Stimulated activated CD8-positive, alpha-beta memory T cell treated with anti-CD3 and anti-CD28 coated beads, Interleukin-12 subunit alpha, Interleukin-12 subunit beta, amount 100 ng/mL, for 1 hour (primary cell): ENCODE data around the gene ARF6.
A peak's percentile ranks its signal among the peaks of the same experiment; 100 is the strongest.
"Not testable (repeated sequence)": the region's sequence is repeated elsewhere in the genome, so short reads cannot be mapped to it uniquely, and the experiment has no call there.

Source experiments
- DNase-seq: peaks from one replicate; pipeline ENCODE4 v3.0.0-alpha.2; 2020; ENCODE audit warnings: low read depth

ARF6 gene

DNA sequence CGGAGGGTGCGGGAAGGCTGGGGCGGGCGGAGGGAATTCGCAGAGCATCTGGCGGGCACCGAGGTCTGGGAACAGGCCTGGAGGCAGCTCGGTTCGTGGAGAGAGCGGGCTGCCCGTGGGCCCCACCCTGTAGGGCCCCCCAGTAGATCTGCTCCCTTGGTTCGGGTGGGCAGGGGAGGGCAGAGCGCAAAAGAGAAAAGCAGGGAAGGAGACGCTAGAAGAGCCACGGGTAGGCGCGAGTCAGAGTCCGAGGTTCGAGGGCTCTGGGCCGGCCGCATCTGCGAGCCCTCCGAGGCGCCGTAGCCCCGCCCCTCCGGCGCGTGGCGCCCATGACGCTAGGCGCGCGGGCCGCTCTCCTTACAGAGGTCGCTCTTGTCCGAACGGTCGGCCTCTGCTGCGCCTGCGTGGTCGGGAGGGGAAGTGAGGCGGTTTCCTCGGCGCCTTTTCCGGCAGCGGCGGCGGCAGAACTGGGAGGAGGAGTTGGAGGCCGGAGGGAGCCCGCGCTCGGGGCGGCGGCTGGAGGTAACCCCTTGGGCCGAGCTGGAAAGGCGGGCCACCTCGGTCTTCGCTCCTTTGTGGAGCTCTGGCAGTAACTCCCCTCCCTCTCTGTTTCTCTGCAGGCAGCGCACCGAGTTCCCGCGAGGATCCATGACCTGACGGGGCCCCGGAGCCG, at the start of gene ARF6:
ARF6 (plus strand) TSS at position 447 of the 673 bp plus-strand sequence. CDS start 655 bp downstream, outside the sequence.
- peak; percentile 96 for DNase-seq

DNA sequence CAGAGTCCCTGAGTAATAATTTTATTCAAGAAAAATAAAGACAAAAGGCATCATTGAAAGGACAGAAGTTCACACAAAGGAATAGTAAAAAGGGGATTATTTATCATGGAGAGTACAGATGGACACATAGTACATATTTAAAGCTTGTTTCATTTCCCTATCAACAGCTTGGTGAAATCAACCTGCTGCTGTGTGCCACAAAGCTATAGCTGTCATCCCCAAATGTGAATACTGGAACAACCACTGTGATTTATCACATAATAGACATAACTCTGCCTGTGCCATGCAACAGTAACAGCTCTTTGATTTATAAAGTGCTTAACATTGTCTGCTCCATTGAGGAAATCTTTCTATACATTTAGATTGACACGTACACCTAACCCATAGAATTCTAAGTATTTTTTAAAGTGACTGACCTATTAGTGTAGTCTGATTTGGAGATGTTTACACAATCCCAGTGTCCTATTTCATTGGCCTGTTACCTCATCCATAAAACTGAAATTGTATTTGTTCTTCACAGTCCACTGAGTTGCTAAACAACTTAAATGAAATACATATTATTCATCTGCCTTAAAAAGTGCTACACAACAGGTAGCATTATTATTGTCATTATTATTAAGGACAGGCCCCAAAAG, 43.6 kb upstream of the ARF6 start:
- DNase-seq, result no peak

DNA sequence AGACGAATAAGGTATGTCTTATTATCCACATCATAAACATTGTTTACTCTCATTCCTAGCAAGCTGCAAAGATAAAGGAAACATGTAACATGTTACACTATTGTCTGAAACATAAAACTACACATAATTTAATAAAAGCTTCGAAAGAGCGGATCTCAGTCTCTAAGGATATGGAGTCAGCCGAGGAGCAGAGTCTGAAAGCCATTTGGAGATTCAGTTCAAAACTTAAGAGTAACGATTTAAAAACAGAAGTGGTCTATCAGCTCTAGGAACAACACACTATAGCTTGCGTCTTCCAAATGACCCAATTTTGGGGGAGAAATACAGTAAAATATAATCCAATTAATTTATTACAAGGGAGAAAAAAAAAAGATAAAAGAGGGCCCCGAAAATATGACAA, 41.1 kb upstream of the ARF6 start:
- no peak for DNase-seq

DNA sequence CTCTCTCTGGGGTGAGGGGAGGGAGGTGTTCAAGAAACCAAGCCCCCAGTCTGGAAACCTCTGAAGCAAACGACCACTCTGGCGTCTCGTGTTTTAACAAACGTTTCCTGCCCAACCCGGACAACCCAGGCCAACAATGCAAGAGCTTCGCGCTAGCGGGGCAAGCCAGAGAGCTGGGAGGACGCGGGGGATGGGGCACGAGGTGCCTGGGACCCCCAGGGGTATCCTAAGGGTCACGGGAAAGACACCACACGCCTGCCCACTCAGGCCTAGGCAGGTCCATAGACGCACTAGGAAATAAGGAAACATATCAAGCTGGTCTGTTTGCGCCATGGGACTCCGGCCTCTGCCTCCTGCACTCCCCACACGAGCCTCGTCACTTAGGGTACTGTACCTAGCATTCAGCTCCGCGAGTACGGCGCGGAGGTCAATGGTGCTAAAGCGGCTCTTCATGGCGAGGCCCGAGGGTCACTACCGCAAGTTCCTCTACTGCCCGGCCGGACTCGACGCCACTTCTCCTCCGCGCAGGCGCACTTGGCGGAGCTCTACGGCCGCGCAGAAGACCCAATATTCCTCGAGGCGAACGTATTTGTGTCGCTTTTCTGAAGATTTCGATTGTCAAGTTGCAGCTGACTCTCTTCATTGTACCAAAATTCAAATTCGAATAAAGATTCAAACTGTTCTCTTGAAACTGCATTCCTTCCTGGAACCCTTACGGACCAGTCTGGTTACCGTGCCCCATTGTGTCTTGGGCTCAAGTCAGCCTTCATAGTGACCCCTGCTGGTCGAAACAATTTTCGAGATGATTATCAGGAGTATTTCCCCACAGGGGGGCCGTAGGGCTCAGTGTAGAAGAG, 40.4 kb upstream of the ARF6 start, which contains the start of gene NEMF:
NEMF (minus strand) TSS at position 488 of the 857 bp plus-strand sequence; CDS start at position 453, 35 bp downstream.
- DNase-seq, result peak; percentile 63

DNA sequence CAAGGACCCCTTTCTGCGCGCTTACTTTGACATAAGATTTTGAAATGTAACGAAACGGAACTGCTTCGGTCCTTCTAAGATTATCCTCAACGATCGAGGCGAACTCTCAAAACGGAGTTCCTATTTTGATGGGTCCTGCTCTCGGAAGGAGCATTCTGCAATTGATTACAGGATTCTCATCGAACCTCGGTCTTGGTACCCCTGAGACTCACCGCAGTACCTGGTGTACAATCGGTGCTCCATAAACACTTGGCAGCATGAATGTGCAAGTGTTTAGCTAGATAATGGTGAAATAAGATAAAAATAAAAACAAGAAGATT, 39.8 kb upstream of the ARF6 start:
- no peak for DNase-seq

DNA sequence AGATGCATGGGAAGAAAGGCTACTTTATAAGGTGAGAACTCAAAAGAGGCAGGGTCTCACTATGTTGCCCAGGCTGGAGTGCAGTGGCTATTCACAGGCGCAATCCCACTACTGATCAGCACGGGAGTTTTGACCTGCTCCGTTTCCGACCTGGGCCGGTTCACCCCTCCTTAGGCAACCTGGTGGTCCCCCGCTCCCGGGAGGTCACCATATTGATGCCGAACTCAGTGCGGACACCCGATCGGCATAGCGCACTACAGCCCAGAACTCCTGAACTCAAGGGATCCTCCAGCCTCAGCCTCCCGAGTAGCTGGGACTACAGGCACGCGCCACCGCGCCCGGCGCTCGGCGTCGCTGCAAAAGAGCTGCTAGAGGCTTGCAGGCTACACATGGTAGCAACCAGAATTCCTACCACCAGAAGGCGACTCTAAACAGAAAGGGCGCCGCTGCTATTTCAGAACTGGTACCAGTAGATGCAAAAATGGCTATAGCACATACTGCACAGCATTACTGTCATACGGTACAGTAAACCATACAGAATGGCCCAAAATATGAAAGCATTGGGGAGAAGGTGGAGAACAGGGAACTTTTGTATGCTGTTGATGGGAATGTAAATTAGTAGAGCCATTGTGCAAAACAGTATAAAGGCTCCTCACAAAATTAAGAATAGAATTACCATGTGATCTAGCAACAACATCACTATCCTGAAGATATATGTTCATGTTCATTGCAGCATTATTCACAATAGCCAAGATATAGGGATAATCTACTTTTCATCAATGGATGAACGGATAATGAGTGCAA, 39.1 kb upstream of the ARF6 start:
- DNase-seq, result peak; percentile 49

DNA sequence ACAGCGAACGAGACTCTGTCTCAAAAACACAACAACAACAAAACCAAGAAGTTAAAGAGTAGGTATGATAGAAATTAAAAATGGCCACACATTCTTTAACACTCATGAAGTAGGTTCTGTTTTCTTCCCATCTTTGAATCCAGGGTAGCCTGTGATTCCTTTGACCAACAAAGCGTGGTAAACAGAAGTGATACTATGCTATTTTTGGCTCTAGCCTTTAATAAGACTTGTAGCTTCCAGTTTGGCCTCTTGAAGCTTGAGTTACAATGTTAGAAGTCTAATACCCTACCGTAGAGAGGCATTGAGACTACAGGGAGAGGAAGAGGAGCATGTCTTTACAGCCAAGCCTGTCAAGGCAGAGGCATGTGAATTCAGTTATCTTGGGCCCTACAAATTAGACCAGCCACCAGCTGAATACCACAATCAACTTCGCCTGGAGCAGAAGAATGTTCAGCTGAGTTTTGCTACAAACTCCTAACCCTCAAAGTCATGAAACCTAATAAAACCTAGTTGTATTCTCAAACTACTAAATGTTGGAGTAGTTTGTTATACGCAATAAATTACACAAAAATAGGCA, 35.4 kb upstream of the ARF6 start:
- DNase-seq, result no peak

DNA sequence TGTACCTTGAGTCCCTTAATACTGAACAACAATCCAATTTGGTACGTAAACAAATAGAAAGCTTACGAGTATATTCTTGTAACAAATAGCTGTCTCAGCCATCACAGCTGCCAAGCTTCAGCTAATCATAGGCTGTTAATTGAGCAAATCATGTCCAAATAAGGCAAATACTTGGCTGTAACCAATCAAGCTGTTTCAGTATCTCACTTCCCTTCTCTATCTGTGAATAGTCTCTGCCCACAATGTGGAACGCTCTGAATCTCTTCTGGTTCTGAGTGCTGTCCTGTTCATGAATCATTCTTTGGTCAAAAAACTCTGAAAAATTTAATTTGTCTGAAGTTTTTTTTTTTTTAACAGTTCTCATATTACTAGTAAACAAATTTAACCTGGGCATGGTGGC, 34.5 kb upstream of the ARF6 start:
- DNase-seq, result no peak

DNA sequence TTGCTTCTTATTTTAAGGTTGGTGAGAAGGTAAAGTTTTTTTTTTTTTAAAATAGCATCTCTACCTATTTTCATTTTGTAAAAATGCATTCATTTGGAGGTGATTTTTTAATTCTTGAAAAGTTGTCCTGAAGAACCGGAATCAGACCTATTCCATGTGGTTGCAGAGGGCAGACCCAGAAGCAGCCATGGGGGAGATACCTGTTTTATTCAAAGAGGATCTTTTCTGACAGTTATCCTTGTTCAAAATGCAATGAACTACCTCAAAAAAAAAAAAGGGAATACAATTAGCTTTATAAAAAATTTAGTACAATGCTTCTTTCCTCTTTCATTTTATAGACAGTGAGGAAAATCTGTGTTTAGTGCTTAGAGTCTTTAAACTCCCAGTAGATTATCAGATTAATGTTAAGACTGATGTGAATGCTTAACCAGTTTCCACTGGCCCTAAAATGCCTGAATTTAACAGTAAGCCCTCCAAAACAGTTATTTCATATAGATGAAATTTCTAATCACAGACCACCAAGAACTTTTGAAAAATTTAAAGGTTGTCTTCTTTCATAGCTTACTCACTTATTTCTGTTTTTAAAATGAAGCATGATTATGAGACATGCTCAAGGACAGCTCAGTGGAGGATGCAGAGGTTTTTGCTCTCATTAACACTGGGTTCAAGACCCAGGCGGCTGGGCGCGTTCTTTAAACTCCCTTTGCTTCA, 31.7 kb upstream of the ARF6 start:
- DNase-seq, result no peak

DNA sequence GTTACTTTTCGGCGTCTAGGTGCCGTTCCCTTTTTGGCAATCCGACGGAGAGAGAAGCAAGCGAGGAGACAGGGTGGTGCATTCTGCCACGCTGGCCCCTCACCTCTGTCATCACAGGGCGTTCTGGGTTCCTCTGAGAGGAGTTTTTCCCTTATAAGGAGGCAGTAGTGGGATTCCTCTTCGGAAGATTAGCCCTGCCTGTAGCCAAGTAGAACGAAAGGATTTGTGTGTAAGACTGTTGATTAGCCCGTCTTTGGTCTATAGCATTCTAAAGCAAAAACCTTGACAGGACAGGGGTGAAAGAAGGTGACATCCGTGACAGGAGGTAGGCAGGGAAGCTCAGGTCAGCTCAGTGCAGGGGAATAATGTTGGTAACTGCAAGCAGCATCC, 31.2 kb upstream of the ARF6 start:
- peak; percentile 30 for DNase-seq

DNA sequence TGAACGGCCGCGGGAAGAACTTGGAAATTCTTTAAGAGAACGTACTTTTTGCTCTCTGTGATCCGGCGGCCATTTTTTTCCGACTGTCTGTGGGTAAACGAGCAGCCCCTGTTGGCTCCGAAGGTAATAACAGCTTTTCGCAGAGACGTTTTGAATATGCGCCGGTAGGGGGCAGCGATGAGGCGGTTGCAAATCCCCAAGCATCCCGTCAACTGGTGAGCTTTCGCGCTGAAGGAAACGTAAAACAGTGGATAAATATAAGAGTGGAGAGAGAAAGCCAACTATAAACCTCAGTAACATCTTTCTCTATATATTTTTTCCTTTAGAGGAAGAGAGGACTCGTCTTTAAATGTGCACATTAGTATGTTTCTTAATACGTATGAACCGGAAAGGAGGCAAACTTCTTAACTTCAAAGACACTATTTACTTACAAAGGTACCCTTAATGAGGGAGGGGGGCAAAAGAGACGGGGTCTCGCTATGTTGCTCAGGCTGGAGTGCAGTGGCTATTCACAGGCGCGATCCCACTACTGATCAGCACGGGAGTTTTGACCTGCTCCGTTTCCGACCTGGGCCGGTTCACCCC, 30.7 kb upstream of the ARF6 start:
- DNase-seq, result peak; percentile 82

DNA sequence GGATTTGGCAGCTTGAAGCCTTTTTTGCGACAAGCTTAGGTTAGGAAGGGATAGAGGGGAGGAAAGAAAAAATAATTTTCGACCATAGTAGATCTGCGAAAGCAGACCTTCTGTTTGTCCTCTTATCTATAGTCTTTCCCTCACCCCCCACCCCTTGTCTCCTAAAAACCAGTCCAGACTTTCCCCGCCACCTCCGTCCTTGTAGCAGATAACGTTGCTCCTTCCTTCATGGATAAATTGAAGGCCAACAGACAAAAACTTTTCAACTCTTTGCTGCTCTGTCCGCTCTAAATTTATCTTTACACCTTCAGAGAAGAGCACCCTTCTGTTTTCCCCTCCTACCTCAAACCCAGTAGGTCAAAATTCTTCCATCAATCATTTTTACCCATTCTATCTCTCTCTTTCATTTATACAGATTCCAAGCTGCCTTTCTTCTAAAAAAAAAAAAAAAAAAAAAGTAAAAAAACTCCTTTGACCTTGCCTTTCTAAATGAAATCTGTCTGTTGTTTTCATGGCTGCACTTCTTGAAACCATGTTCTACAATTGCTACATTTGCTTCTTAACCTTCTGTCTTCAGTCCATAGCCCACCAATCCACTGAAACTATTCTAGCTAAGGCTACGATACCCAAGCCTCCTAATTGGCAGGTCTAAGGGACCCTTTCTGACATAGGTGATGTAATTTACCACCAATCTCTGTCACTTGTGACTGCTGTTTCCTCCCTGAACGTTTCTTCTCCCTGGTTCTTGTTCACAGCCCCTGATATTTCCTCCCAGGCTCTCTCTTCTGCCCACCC, 29.2 kb upstream of the ARF6 start:
- no peak for DNase-seq

DNA sequence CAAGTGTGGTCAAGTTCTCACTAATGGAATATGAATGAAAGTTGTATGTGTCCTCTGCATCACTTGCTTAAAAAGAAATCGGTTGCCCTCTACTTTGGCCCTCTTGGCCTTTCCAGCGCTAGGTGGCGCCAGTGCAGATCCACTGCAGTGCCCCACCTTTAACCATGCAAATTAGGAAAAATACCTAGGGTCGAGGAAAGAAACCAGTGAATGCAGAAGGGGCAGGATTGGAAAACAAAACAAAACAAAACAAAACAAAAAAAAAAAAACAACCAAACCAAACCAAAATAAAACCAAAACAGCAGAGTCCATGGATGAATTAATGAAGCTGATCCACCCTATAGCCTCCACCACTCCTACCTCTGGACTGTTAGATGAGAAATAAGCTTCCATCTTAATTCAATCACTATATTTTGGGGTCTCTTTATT, 27.4 kb upstream of the ARF6 start:
- DNase-seq, result peak; percentile 62

DNA sequence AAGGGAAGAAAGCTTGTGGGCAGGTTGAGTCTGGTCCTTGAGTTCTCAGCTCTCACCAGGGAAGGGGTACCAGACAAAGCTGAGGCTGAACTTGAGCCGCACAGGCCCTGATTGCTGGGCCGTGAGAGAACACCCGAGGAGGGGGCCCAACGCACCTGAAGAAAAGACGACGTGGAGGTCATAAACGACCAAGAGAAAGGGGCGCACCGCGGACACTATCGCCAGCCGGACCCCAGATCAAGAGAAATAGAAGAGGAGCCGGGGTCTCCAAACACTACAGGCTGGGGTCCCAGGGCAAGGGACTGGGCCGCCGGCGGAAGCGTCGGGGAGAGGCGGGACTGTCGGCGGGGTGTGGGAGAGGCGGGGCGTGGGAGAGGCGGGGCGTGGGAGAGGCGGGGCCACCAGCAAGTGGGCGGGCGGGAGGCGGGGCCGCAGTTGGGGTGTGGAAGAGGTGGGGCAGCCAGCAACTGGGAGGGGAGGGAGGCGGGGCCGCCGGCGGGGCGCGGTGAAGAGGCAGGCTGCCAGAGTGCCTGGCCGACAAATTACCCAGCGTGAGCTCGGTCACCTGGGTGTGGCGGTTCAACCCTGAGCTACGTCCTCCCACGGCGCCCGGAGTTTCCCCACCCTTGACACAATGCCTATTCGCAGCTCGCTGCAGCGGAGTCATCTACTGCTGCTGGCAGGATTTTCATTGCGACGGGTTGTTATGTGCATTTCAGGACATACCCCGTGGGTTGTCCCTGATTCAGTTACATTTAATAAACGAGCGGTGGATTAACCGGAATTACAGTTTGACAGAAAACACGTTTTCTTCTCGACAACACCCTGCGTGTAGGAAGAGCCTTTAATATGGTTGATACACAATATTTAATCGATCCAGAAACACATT, 24.8 kb upstream of the ARF6 start:
- DNase-seq, result peak; percentile 97

DNA sequence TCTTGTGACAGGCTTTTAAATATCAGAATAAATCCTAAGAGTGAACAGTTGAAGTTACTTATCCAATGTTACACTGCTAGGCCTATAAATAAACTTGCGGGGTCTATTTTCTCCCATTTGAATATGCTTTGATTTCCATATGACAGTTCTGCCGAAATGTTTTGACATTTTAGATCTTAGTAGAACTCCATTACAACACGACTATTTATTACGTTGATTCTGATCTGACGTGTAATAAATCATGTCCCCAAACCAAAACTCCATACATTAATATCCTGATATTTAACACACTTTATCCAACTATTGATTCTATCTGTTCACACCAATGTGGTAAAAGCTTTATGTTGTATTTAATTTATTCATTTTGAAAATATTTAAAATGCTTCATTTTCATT, 24.2 kb upstream of the ARF6 start:
- no peak for DNase-seq

DNA sequence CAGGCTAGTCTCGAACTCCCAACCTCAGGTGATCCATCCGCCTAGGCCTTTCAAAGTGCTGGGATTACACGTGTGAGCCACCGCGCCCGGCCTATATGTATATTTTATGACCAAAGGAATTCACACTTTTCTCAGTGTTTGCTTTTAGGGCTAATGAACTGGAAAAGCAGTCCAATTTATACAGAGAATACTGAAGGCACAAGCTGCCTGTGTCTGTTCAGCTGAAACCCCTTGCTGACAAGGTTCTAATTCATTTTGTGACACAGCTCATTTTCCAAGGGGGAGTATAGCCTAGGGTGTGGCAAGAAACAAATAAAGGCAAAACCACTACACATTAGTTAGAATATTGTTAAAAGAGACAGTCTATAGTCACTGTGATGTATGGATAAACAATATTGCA, 22.0 kb upstream of the ARF6 start:
- no peak for DNase-seq

DNA sequence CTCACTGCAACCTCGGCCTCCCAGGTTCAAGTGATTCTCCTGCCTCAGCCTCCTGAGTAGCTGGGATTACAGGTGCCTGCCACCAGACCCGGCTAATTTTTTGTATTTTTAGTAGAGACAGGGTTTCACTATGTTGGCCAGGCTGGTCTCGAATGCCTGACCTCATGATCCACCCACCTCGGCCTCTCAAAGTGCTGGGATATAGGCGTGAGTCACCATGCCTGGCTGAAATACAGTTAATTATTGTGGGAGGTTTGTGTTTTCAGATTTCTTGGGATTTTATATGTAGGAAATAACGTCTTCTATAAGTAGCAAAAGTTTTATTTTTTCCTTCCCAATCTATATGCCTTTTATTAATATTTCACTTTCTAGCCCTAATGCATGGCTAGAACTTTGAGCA, 19.3 kb upstream of the ARF6 start:
- DNase-seq, result not testable (repeated sequence)

DNA sequence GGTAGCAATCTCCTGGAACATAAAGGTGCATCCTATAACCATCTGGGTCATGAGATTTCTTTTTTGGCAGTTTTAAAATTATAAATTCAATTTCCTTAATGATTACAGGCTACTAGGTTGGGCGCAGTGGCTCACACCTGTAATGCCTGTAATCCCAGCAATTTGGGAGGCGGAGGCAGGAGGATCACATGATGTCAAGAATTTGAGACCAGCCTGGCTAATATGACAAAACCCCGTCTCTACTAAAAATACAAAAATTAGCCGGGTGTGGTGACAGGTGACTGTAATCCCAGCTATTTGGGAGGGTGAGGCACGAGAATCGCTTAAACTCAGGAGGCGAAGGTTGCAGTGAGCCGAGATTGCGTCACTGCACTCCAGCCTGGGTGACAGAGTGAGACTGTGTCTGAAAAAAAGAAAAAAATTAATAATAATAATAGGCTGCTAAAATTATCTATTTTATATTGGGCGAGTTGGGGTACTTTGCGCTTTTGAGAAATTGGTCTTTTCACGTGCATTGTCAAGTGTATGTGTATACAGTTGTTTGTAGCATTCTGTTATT, 17.2 kb upstream of the ARF6 start:
- DNase-seq, result no peak
